ENCODE data around the gene ATAD3C. TPM values are rescaled to one million over a fixed set of nuclear protein-coding genes. Genes with fewer than 3 reads are reported as not detected.
A peak's percentile ranks its signal among the peaks of the same experiment; 100 is the strongest.
"Not testable (repeated sequence)": the region's sequence is repeated elsewhere in the genome, so short reads cannot be mapped to it uniquely, and the experiment has no call there.

Gene ATAD3C
- total RNA-seq, 2 donors from 2014 or later, result 0.16 to 0.64 TPM

DNA sequence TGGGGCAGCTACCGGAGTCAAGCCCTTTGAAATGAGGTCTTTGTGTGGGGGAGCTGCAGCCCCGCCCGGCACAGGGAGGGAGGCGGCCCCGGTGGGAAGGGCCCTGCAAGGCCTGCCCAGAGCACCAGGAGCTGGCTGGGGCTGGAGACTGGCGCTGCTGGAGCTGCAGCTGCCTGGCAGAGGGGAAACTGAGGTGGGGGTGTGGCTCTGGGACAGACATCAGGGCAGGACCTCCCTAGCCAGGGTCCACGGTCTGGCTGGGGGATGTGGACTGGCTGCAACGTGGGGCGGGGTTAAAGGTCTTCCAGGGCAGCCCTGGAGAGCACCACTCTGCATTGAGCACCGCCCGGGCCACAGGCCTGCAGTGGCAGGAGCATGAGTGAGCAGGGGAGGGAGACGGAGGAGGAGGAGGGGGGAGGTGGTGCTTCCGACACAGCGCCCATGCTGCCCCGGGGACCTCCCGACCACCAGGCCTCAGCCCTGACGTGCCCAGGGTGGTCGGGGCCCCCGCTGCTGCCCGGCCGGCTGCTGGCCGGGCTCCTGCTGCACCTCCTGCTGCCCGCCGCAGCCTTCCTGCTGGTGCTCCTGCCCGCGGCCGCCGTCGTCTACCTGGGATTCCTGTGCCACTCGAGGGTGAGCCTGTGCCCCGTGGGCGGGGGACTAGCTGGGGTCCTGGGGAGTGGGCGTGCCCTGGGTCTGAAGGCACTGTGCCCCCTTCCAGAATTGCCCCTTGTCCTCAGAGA is 23.6 kb upstream of the ATAD3C start:
- no peak for DNase-seq
- intact Hi-C loops (cut with DNase I), result no loop called here
- Histone ChIP-seq H3K4me1 (no peaks in the 10 kb centered on the region), H3K36me3 (no peaks in the 10 kb centered on the region), H3K27me3 (peaks cover 7% of the 10 kb centered on the region), H3K9ac (ENCODE audit: low read depth in 2 of 2, low read length in 2 of 2) (no peak overlapping the region), H3K27ac (no peak overlapping the region), H3K4me3 (no peak overlapping the region), H3K9me3 (no peaks in the 10 kb centered on the region)
- TF ChIP-seq, protein P1, sequence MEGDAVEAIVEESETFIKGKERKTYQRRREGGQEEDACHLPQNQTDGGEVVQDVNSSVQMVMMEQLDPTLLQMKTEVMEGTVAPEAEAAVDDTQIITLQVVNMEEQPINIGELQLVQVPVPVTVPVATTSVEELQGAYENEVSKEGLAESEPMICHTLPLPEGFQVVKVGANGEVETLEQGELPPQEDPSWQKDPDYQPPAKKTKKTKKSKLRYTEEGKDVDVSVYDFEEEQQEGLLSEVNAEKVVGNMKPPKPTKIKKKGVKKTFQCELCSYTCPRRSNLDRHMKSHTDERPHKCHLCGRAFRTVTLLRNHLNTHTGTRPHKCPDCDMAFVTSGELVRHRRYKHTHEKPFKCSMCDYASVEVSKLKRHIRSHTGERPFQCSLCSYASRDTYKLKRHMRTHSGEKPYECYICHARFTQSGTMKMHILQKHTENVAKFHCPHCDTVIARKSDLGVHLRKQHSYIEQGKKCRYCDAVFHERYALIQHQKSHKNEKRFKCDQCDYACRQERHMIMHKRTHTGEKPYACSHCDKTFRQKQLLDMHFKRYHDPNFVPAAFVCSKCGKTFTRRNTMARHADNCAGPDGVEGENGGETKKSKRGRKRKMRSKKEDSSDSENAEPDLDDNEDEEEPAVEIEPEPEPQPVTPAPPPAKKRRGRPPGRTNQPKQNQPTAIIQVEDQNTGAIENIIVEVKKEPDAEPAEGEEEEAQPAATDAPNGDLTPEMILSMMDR (IDR thresholded peaks at IDR 0.05), result no peak

DNA sequence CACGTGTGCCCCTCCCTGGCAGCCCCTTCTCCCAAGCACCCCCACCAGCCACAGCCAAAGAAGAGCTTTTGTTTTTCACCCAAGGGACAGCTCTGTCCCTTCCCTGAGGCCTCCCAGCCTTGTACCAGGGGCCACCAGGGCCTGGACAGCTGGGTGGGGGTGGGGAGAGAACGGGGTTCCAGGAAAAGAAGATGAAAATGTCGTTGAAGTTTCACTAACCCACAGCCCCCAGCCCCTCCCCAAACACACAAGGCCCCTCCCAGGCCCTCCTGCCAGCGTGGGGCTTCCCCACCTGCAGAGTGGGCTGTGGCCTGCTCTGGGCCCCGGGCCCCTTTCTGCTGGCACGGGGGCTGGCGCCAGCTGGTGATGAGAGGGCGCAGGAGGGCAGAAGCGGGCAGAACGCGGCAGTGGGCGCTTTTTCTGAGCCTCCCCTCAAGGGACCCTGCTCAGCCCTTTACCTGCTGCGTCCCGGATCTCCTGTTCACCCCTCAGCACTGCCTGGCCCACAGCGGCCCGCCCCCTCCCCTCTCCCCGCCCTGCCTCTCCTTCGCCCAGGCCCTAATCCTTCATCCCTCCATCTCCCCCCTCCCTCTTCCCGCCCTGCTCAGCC is 22.9 kb upstream of the ATAD3C start:
- Histone ChIP-seq H3K9ac (ENCODE audit: low read depth in 2 of 2, low read length in 2 of 2) (no peak overlapping the region), H3K9me3 (no peaks in the 10 kb centered on the region), H3K4me3 (no peak overlapping the region), H3K36me3 (no peaks in the 10 kb centered on the region), H3K27me3 (peaks cover 7% of the 10 kb centered on the region), H3K27ac (no peak overlapping the region), H3K4me1 (no peaks in the 10 kb centered on the region)
- no peak for DNase-seq
- TF ChIP-seq, protein P1 (IDR thresholded peaks at IDR 0.05), result no peak
- intact Hi-C loops (cut with DNase I), result no loop called here

DNA sequence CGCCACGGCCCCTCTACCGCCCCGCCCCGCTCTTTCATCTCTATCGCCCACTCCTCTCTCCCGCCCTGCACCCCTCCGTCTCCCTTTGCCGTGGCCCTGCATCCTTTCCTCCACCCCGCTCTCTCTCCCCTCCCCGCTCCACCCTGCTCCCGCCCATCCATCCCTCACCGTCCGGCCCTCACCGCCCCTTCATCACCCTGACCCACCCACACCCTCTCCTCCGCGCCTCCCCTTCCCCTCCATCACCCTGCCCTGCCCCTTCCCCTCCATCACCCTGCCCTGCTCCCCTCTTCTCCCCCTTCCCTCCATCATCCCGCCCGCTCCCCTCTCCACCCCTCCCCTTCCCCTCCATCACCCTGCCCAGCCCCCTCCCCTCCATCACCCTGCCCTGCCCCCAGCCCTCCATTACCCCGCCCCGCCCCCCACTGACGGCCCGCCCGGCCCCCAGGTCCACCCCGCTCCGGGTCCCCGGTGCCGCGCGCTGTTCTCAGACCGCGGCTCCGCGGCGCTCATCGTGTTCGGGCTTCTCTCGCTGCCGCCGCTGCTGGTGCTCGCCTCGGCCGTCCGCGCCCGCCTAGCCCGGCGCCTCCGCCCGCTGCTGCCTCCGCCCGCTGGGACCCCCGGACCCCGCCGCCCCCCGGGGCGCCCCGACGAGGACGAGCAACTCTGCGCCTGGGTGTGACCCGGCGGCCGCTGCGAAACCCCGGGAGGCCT is 22.2 kb upstream of the ATAD3C start:
- Histone ChIP-seq H3K27me3 (peaks cover 7% of the 10 kb centered on the region), H3K9ac (ENCODE audit: low read depth in 2 of 2, low read length in 2 of 2) (no peak overlapping the region), H3K36me3 (no peaks in the 10 kb centered on the region), H3K27ac (no peak overlapping the region), H3K4me1 (peaks cover 3% of the 10 kb centered on the region), H3K9me3 (no peaks in the 10 kb centered on the region), H3K4me3 (peak overlapping the region; percentile 11)
- intact Hi-C loops (cut with DNase I), result no loop called here
- no peak for DNase-seq
- TF ChIP-seq, protein P1 (IDR thresholded peaks at IDR 0.05), result no peak

DNA sequence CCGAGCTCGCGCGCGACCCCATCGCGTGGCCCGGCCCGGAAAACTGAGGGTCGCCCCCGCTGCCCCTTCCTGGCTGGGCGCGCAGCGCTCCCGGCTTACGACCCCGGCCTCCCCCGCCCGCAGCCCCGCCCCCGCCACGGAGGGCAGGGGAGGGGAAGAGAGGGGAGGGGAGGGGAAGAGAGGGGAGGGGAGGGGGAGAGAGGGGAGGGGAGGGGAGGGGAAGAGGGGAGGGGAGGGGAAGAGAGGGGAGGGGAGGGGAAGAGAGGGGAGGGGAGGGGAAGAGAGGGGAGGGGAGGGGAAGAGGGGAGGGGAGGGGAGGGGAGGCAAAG is 21.7 kb upstream of the ATAD3C start:
- H3K4me1 ChIP-seq, result peaks cover 8% of the 10 kb centered on the region

DNA sequence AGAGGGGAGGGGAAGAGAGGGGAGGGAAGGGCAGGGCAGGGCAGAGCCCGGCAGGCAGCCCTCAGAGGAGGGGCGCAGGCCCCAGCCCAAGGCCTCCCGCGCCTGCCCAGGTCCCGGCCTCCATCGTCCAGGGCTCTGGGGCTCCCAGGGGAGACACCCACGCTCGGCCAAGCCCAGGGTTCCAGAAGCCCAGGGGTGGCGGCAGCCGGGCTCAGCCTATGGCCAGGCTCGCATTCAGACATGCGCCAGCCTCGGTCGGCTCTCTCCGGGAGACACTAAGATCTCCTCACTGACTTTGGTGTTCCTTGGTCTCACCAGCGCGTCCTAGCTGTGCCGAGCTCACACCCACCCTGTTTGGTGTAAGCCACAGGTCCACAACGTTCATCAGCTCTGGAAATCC is 21.3 kb upstream of the ATAD3C start:
- no peaks in the 10 kb centered on the region for H3K36me3 ChIP-seq
- no peak overlapping the region for H3K27ac ChIP-seq
- TF ChIP-seq, protein P1 (IDR thresholded peaks at IDR 0.05), result no peak
- no peak for DNase-seq
- intact Hi-C loops (cut with DNase I), result no loop called here
- H3K9ac ChIP-seq (ENCODE audit: low read depth in 2 of 2, low read length in 2 of 2), result no peak overlapping the region
- no peaks in the 10 kb centered on the region for H3K9me3 ChIP-seq
- peaks cover 7% of the 10 kb centered on the region for H3K27me3 ChIP-seq
- no peak overlapping the region for H3K4me3 ChIP-seq
- H3K4me1 ChIP-seq, result peaks cover 10% of the 10 kb centered on the region

More for the DNA sequence above, 21.7 kb upstream of the ATAD3C start:
- Histone ChIP-seq H3K9me3 (no peaks in the 10 kb centered on the region), H3K27me3 (peaks cover 7% of the 10 kb centered on the region), H3K27ac (no peak overlapping the region), H3K4me3 (peak overlapping the region; percentile 11), H3K36me3 (no peaks in the 10 kb centered on the region), H3K9ac (ENCODE audit: low read depth in 2 of 2, low read length in 2 of 2) (no peak overlapping the region)
- TF ChIP-seq, protein P1 (IDR thresholded peaks at IDR 0.05), result no peak
- DNase-seq, result no peak
- intact Hi-C loops (cut with DNase I), result no loop called here

DNA sequence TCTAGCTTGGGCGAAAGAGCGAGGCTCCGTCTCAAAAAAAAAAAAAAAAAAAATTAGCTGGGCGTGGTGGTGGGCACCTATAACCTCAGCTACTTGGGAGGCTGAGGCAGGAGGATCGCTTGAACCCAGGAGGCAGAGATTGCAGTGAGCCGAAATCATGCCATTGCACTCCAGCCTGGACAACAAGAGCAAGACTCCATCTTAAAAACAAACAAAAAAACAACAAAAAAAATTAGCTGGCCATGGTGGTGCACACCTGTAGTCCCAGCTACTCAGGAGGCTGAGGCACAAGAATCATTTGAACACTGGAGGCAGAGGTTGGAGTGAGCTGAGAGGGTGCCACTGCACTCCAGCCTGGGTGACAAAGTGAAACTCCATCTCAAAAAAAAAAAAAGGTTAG is 20.5 kb upstream of the ATAD3C start:
- intact Hi-C loops (cut with DNase I); H3K4me3 ChIP-seq; H3K36me3 ChIP-seq; DNase-seq; H3K9ac ChIP-seq (ENCODE audit: low read depth in 2 of 2, low read length in 2 of 2); H3K9me3 ChIP-seq; H3K27me3 ChIP-seq: not testable (repeated sequence)
- peaks cover 18% of the 10 kb centered on the region for H3K4me1 ChIP-seq
- H3K27ac ChIP-seq, result peak overlapping the region; percentile 96

All from colonic mucosa (tissue), 4 donors.